Body of pancreas (tissue), 4 donors: ENCODE measurements around the gene KCNJ10. TPM values are rescaled to one million over a fixed set of nuclear protein-coding genes. Genes with fewer than 3 reads are reported as not detected.

Source experiments
- ATAC-seq: fragments of 150-250 bp; one replicate; pipeline ENCODE4 v1.9.1; 2016
- DNase-seq, 4 donors: peaks; one replicate each; pipeline ENCODE4 v3.0.0-alpha.2; 2019
- H3K27ac ChIP-seq, 4 donors: fragments of 200-600 bp; sonication (generic); 1 replicate in 3 of 4; 2 replicates in 1 of 4; pipeline versions ENCODE4 v1.5.1 to v1.6.1; 2016 to 2019; ENCODE audit warnings: mild to moderate bottlenecking in 1 of 4, mixed read lengths in 1 of 4, moderate library complexity in 1 of 4
- H3K27me3 ChIP-seq, 2 donors: fragments of 200-600 bp; sonication (generic); one replicate each; pipeline ENCODE4 v1.6.0; 2016; ENCODE audit warnings: mild to moderate bottlenecking in 1 of 2
- H3K36me3 ChIP-seq, 2 donors: fragments of 200-600 bp; sonication (generic); replicated peaks in 1 of 2; 2 replicates each; pipeline ENCODE4 v1.5.1; 2016; ENCODE audit warnings: low read depth in 2 of 2; ENCODE audit not compliant: insufficient read depth in 1 of 2
- H3K4me1 ChIP-seq: fragments of 200-600 bp; sonication (generic); one replicate; pipeline ENCODE4 v1.6.0; 2016
- H3K4me3 ChIP-seq, 2 donors: fragments of 200-600 bp; sonication (generic); 1 replicate in 1 of 2; 2 replicates in 1 of 2; pipeline ENCODE4 v1.5.1; 2016 to 2019
- H3K9me3 ChIP-seq, 3 donors: fragments of 200-600 bp; sonication (generic); 1 replicate in 2 of 3; 2 replicates in 1 of 3; pipeline ENCODE4 v1.5.1; 2016
- CTCF ChIP-seq, 7 experiments: fragments of 450-650 bp in 4 of 7; fragments of 200-600 bp in 3 of 7; sonication (generic) in 3 of 7; IDR thresholded peaks; one replicate each; pipeline ENCODE4 v1.5.1; 2016 to 2019; ENCODE audit warnings: antibody characterized with exemption in 7 of 7
- POLR2A ChIP-seq, 3 donors: fragments of 450-650 bp; IDR thresholded peaks; one replicate each; pipeline ENCODE4 v1.6.1; 2016; ENCODE audit warnings: antibody characterized with exemption in 3 of 3, mild to moderate bottlenecking in 2 of 3
- WGBS, 2 donors: methylation state at CpG; one replicate each; pipeline ENCODE4 v1.1.5; 2017; 5-methylcytosine and 5-hydroxymethylcytosine counted together
- intact Hi-C: fragments of 100-400 bp; cut with DNase I; formaldehyde crosslinking; loops from one replicate; pipeline ENCODE4 v1.15.1; 2023
- total RNA-seq, 2 donors: library from RNA; depleted of rRNA; stranded (reverse); fragments of >200 nt; gene quantifications; one replicate each; pipeline ENCODE4 v1.1.0, GENCODE V29; 2016

The KCNJ10 gene
- total RNA-seq, 2 donors from 2014 or later: not detected

- ATAC-seq (no peak), DNase-seq (no peak)
- Histone ChIP-seq H3K4me1 (no peaks in the 10 kb centered on the region), H3K27me3 (no peaks in the 10 kb centered on the region), H3K4me3 (no peak overlapping the region), H3K9me3 (no peaks in the 10 kb centered on the region), H3K36me3 (no peaks in the 10 kb centered on the region), H3K27ac (no peak overlapping the region)
- 92 to 96% methylated on average over 4 to 6 of the region's 6 CpGs for WGBS, 2 donors
- TF ChIP-seq CTCF (IDR thresholded peaks at IDR 0.05) (no peak), POLR2A (IDR thresholded peaks at IDR 0.05) (no peak)
- intact Hi-C loops: no loop called here
Measured at GRCh38 chr1:159981351-159982055, 88.5 kb downstream of the KCNJ10 start.

GRCh38 chr1:159980786-159981185, 89.2 kb downstream of the KCNJ10 start:
- no peak for DNase-seq
- ATAC-seq: no peak
- no peak overlapping the region for H3K4me3 ChIP-seq
- H3K36me3 ChIP-seq: no peaks in the 10 kb centered on the region
- H3K27me3 ChIP-seq: no peaks in the 10 kb centered on the region
- H3K9me3 ChIP-seq: no peaks in the 10 kb centered on the region
- 87 to 90% methylated on average over 7 of the region's 7 CpGs for WGBS, 2 donors
- H3K4me1 ChIP-seq: no peaks in the 10 kb centered on the region
- intact Hi-C loops: no loop called here
- no peak overlapping the region for H3K27ac ChIP-seq
- TF ChIP-seq CTCF (IDR thresholded peaks at IDR 0.05) (no peak), POLR2A (IDR thresholded peaks at IDR 0.05) (no peak)

GRCh38 chr1:159980076-159980475, 89.9 kb downstream of the KCNJ10 start:
- no peak for DNase-seq
- TF ChIP-seq CTCF (IDR thresholded peaks at IDR 0.05) (no peak), POLR2A (IDR thresholded peaks at IDR 0.05) (no peak)
- no peak for ATAC-seq
- Histone ChIP-seq H3K4me3 (no peak overlapping the region), H3K36me3 (no peaks in the 10 kb centered on the region), H3K27ac (no peak overlapping the region), H3K4me1 (no peaks in the 10 kb centered on the region), H3K9me3 (no peaks in the 10 kb centered on the region), H3K27me3 (no peaks in the 10 kb centered on the region)
- intact Hi-C loops: no loop called here
- WGBS, 2 donors: 55 to 63% methylated on average over 6 of the region's 6 CpGs

GRCh38 chr1:159979257-159979656, 90.7 kb downstream of the KCNJ10 start:
- intact Hi-C loops: no loop called here
- no peaks in the 10 kb centered on the region for H3K9me3 ChIP-seq
- H3K27me3 ChIP-seq: no peaks in the 10 kb centered on the region
- WGBS, 2 donors: 61 to 63% methylated on average over 3 of the region's 3 CpGs
- no peak overlapping the region for H3K4me3 ChIP-seq
- no peaks in the 10 kb centered on the region for H3K36me3 ChIP-seq
- H3K27ac ChIP-seq: no peak overlapping the region
- ATAC-seq: no peak
- TF ChIP-seq CTCF (IDR thresholded peaks at IDR 0.05) (no peak), POLR2A (IDR thresholded peaks at IDR 0.05) (no peak)
- H3K4me1 ChIP-seq: no peaks in the 10 kb centered on the region
- DNase-seq: no peak

- WGBS, 2 donors: 63 to 75% methylated on average over 2 of the region's 2 CpGs
Measured at GRCh38 chr1:159978107-159978398, 91.9 kb downstream of the KCNJ10 start.

More at GRCh38 chr1:159978107-159978398, 91.9 kb downstream of the KCNJ10 start:
- intact Hi-C loops: no loop called here
- H3K36me3 ChIP-seq: no peaks in the 10 kb centered on the region
- no peaks in the 10 kb centered on the region for H3K4me1 ChIP-seq
- H3K4me3 ChIP-seq: no peak overlapping the region
- H3K9me3 ChIP-seq: no peaks in the 10 kb centered on the region
- H3K27me3 ChIP-seq: no peaks in the 10 kb centered on the region
- H3K27ac ChIP-seq: no peak overlapping the region
- no peak for TF ChIP-seq POLR2A (IDR thresholded peaks at IDR 0.05)
- no peak for TF ChIP-seq CTCF (IDR thresholded peaks at IDR 0.05)
- DNase-seq (no peak), ATAC-seq (no peak)
